Activated B cell treated with CpG ODN at 0.5 μM for 24 hours (primary cell): ENCODE data around the gene GIMAP8. TPM values are rescaled to one million over a fixed set of nuclear protein-coding genes. Genes with fewer than 3 reads are reported as not detected.

Experiments
- ATAC-seq: fragments of 200-7000 bp; cut with Tn5 transposase; one replicate; pipeline ENCODE4 v1.10.0; 2021; ENCODE audit warnings: low read depth, mild to moderate bottlenecking, moderate library complexity
- CTCF ChIA-PET: fragments of 350-600 bp; sonication (Branson Sonifier 250); formaldehyde crosslinking; loops from one replicate; lab custom pipeline; 2021; ENCODE audit warnings: antibody characterized with exemption; lab: Charles Lee
- POLR2A ChIA-PET: fragments of 350-600 bp; sonication (Branson Sonifier 250); formaldehyde crosslinking; loops from one replicate; lab custom pipeline; 2021; ENCODE audit warnings: antibody characterized with exemption; lab: Charles Lee
- DNase-seq: peaks from one replicate; pipeline ENCODE4 v3.0.0; 2022
- H3K27ac Mint-ChIP-seq: one replicate; pipeline ENCODE4 v1.8.0; 2020; ENCODE audit warnings: mixed read lengths
- H3K27me3 Mint-ChIP-seq: one replicate; pipeline ENCODE4 v1.8.0; 2021; ENCODE audit warnings: mixed read lengths
- H3K36me3 Mint-ChIP-seq: one replicate; pipeline ENCODE4 v1.8.0; 2021; ENCODE audit warnings: low read depth, mixed read lengths
- H3K4me1 Mint-ChIP-seq: one replicate; pipeline ENCODE4 v1.8.0; 2021; ENCODE audit warnings: mixed read lengths
- H3K4me3 Mint-ChIP-seq: one replicate; pipeline ENCODE4 v1.8.0; 2020; ENCODE audit warnings: mild to moderate bottlenecking, mixed read lengths
- H3K9me3 Mint-ChIP-seq: one replicate; pipeline ENCODE4 v1.8.0; 2020; ENCODE audit warnings: mixed read lengths
- intact Hi-C: fragments of 100-400 bp; cut with micrococcal nuclease; formaldehyde crosslinking; loops from one replicate; pipeline ENCODE4 v1.15.1; 2024
- total RNA-seq: library from RNA; stranded (reverse); gene quantifications from 2 replicates; pipeline ENCODE4 v1.2.3, GENCODE V29; 2022
- TF ChIP-seq, protein P1 (sequence below): fragments of 200-600 bp; IDR thresholded peaks from one replicate; pipeline ENCODE4 v1.8.0; 2022; ENCODE audit warnings: antibody characterized with exemption, mild to moderate bottlenecking

The GIMAP8 gene
- total RNA-seq, 1 donor from 2014 or later, result not detected

GRCh38 chr7:150503155-150503554 is 52.7 kb downstream of the GIMAP8 start:
- Mint-ChIP-seq H3K4me1 (no peaks in the 10 kb centered on the region), H3K27me3 (peaks cover 4% of the 10 kb centered on the region), H3K36me3 (no peaks in the 10 kb centered on the region), H3K27ac (no peak overlapping the region), H3K9me3 (peaks cover 7% of the 10 kb centered on the region), H3K4me3 (no peak overlapping the region)
- intact Hi-C loops, result no loop called here
- no peak for DNase-seq
- POLR2A ChIA-PET, result no interaction called here
- TF ChIP-seq, protein P1, sequence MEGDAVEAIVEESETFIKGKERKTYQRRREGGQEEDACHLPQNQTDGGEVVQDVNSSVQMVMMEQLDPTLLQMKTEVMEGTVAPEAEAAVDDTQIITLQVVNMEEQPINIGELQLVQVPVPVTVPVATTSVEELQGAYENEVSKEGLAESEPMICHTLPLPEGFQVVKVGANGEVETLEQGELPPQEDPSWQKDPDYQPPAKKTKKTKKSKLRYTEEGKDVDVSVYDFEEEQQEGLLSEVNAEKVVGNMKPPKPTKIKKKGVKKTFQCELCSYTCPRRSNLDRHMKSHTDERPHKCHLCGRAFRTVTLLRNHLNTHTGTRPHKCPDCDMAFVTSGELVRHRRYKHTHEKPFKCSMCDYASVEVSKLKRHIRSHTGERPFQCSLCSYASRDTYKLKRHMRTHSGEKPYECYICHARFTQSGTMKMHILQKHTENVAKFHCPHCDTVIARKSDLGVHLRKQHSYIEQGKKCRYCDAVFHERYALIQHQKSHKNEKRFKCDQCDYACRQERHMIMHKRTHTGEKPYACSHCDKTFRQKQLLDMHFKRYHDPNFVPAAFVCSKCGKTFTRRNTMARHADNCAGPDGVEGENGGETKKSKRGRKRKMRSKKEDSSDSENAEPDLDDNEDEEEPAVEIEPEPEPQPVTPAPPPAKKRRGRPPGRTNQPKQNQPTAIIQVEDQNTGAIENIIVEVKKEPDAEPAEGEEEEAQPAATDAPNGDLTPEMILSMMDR, result no peak
- CTCF ChIA-PET, result no interaction called here
- no peak for ATAC-seq

GRCh38 chr7:150503581-150503980 is 53.2 kb downstream of the GIMAP8 start:
- no peak for DNase-seq
- Mint-ChIP-seq H3K4me3 (no peak overlapping the region), H3K4me1 (no peaks in the 10 kb centered on the region), H3K9me3 (peaks cover 6% of the 10 kb centered on the region), H3K27me3 (peaks cover 3% of the 10 kb centered on the region), H3K27ac (no peak overlapping the region), H3K36me3 (no peaks in the 10 kb centered on the region)
- no peak for ATAC-seq
- ChIA-PET CTCF (interaction anchor here (0.6 kb wide), 1 partner anchor 1883 kb away, joined by 3 read pairs; no protein-coding TSS in a partner anchor), POLR2A (no interaction called here)
- intact Hi-C loops, result no loop called here
- TF ChIP-seq, protein P1, result no peak

DNA sequence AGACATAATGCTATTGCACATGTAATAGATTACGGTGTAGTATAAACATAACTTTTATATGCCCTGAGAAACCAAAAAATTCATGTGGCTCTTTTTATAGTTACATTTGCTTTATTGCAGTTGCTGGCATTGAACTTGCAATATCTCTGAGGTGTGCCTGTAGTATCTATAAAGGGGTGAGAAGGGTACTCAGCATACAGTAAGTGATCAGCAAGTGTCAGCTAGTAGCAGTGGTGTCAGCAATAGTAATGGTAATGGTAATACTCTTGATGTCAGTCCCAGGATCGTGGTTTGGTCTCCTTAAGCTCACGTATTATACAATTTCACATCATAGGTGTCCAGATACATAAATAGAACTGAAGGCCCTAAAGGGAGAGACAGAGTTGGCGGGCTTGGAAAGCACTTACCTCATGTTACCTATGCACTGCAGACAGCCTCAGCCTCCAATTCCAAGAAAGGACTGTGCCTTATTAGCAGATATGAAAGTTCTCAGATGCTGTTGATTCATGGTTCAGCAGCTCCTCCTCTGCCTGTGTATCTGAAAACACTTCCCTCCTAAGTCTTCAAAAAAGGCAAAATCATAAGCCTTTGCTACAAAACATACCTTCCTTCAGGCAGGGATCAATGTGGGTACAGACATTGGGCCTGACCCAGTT is 57.6 kb downstream of the GIMAP8 start:
- H3K27me3 Mint-ChIP-seq, result peaks cover 3% of the 10 kb centered on the region
- TF ChIP-seq, protein P1, result no peak
- no peak overlapping the region for H3K4me3 Mint-ChIP-seq
- no peaks in the 10 kb centered on the region for H3K4me1 Mint-ChIP-seq
- H3K27ac Mint-ChIP-seq, result no peak overlapping the region
- no peaks in the 10 kb centered on the region for H3K36me3 Mint-ChIP-seq
- H3K9me3 Mint-ChIP-seq, result peaks cover 2% of the 10 kb centered on the region
- DNase-seq (no peak), ATAC-seq (no peak)
- ChIA-PET POLR2A (no interaction called here), CTCF (no interaction called here)
- intact Hi-C loops, result no loop called here

DNA sequence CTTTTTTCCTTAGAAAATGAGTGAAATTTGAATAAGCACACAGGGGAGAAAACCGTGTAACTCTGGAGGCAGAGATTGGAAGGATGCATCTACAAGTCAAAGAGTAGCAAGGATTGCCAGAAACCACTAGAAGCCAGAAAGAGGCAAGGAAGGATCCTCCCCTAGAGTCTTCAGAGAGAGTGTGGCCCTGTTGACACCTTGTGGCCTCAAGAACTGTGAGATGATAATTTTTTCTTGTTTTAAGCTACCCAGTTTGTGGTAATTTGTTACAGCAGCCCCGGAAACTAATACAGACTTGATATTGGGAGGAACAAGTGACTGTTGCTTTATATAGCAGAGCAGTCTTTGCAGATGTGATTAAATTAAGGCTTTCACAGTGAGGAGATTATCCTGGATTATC is 60.6 kb downstream of the GIMAP8 start:
- intact Hi-C loops, result no loop called here
- H3K27ac Mint-ChIP-seq, result no peak overlapping the region
- peaks cover 8% of the 10 kb centered on the region for H3K4me1 Mint-ChIP-seq
- no peaks in the 10 kb centered on the region for H3K36me3 Mint-ChIP-seq
- TF ChIP-seq, protein P1, result no peak
- POLR2A ChIA-PET, result no interaction called here
- DNase-seq, result no peak
- peaks cover 10% of the 10 kb centered on the region for H3K27me3 Mint-ChIP-seq
- peaks cover 2% of the 10 kb centered on the region for H3K9me3 Mint-ChIP-seq
- CTCF ChIA-PET, result no interaction called here
- no peak for ATAC-seq
- no peak overlapping the region for H3K4me3 Mint-ChIP-seq

DNA sequence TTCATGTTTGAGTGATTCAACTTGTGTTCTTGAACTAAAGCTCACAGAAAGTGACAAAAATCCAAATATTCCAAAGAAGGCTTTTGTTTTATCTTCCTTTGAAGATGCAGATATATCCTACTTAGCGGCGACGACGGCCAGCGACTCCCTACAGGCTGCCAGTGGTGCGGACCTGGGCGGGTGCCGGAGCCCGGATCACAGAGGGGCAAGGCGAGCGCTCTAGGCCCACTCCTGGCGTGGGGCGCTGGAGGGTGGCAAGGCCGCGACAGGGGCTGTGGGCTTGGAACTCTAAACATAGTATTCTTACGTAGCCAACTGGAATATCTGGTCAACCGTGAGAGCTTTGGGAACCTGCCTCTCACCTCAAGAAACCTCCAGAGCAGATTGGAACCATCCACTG is 63.3 kb downstream of the GIMAP8 start:
- peaks cover 2% of the 10 kb centered on the region for H3K9me3 Mint-ChIP-seq
- no peak overlapping the region for H3K27ac Mint-ChIP-seq
- DNase-seq (no peak), ATAC-seq (no peak)
- TF ChIP-seq, protein P1, result no peak
- ChIA-PET POLR2A (no interaction called here), CTCF (no interaction called here)
- H3K4me1 Mint-ChIP-seq, result peaks cover 8% of the 10 kb centered on the region
- H3K27me3 Mint-ChIP-seq, result peaks cover 10% of the 10 kb centered on the region
- no peaks in the 10 kb centered on the region for H3K36me3 Mint-ChIP-seq
- intact Hi-C loops, result no loop called here
- H3K4me3 Mint-ChIP-seq, result no peak overlapping the region
